Neural progenitor cell (in vitro differentiated cells): Measurements from ENCODE around the gene MINDY4.

ENCODE experiments used
- CTCF ChIP-seq: fragments of 200-600 bp; sonication (generic); IDR thresholded peaks from 2 replicates; pipeline ENCODE4 v1.5.1; 2017; ENCODE audit warnings: antibody characterized with exemption, mild to moderate bottlenecking
- EZH2 ChIP-seq: fragments of 200-600 bp; sonication (generic); IDR thresholded peaks from 2 replicates; pipeline ENCODE4 v1.6.1; 2017; ENCODE audit warnings: antibody characterized with exemption, mild to moderate bottlenecking, moderate library complexity
- EZH2phosphoT487 ChIP-seq: fragments of 200-600 bp; sonication (generic); IDR thresholded peaks from 2 replicates; pipeline ENCODE4 v1.6.1; 2017; ENCODE audit warnings: antibody characterized with exemption

- TF ChIP-seq CTCF (no peak), EZH2phosphoT487 (no peak), EZH2 (no peak)
Observed at GRCh38 chr7:30727061-30727945, 43.9 kb upstream of the MINDY4 start.
